Adrenal gland (tissue), 5 donors: Measurements from ENCODE around the gene ATP5PO.

Experiments
- POLR2A ChIP-seq, 2 donors: fragments of 450-650 bp; IDR thresholded peaks; one replicate each; pipeline ENCODE4 v1.6.1; 2017; ENCODE audit warnings: antibody characterized with exemption in 2 of 2, mild to moderate bottlenecking in 2 of 2, moderate library complexity in 1 of 2
- TF ChIP-seq, protein P1 (sequence below), 6 experiments: fragments of 450-650 bp in 4 of 6; fragments of 200-600 bp in 2 of 6; sonication (generic) in 1 of 6; IDR thresholded peaks; 1 replicate in 5 of 6; 2 replicates in 1 of 6; pipeline versions ENCODE4 v1.5.1 to v1.8.0; 2016 to 2021; ENCODE audit warnings: antibody characterized with exemption in 6 of 6, mild to moderate bottlenecking in 2 of 6, moderate library complexity in 1 of 6
- donor health status: DM: no; HTN: no; CAD: no.

- TF ChIP-seq, protein P1, sequence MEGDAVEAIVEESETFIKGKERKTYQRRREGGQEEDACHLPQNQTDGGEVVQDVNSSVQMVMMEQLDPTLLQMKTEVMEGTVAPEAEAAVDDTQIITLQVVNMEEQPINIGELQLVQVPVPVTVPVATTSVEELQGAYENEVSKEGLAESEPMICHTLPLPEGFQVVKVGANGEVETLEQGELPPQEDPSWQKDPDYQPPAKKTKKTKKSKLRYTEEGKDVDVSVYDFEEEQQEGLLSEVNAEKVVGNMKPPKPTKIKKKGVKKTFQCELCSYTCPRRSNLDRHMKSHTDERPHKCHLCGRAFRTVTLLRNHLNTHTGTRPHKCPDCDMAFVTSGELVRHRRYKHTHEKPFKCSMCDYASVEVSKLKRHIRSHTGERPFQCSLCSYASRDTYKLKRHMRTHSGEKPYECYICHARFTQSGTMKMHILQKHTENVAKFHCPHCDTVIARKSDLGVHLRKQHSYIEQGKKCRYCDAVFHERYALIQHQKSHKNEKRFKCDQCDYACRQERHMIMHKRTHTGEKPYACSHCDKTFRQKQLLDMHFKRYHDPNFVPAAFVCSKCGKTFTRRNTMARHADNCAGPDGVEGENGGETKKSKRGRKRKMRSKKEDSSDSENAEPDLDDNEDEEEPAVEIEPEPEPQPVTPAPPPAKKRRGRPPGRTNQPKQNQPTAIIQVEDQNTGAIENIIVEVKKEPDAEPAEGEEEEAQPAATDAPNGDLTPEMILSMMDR (IDR thresholded peaks at IDR 0.05): no peak
- no peak for TF ChIP-seq POLR2A (IDR thresholded peaks at IDR 0.05)
Observed at GRCh38 chr21:33936301-33937038, 20.9 kb upstream of the ATP5PO start.
